HG02571 (cell line): ENCODE measurements around the gene AIPL1.

Source experiments
- ATAC-seq: cut with Tn5 transposase; IDR thresholded peaks from one replicate; pipeline ENCODE4 v1.9.1; 2021; ENCODE audit warnings: mild to moderate bottlenecking, moderate library complexity; ENCODE audit not compliant: unreplicated experiment

AIPL1 gene

DNA sequence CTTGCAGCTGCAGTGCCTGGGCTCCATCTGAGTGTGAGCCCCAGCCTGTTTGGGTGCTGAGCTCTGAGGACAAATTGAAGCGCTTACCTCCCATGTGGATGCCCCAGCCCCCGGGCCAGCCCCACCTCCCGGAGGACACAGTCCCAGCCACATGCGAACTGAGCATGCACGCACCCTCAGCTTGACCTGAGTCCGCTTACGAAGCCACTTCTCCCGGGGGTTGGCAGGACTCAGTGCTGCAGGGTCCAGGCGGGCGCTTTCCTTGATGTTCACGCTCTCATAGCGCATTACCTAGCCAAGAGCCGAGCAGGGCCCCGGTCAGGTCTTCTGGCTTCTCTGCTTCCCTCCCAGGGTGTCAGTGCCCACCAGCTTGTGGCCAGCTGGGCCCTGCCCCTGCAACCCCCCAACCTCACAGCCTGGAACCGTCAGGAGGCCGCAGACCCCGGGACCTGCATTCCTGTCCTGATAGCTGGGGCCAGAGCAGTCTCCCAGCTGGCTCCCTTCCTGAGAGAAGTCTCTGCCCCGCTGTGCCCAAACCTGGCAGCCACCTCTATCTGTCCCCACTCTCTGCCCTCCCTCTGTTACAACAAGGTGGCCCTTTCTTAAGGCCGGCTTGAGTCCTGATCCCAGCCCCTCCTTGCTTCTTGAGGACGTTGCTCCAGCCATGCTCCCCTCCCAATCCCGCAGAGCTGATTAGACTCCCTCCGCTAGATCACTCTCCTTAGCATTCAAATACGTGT, 33.3 kb upstream of the AIPL1 start:
- ATAC-seq: no peak

DNA sequence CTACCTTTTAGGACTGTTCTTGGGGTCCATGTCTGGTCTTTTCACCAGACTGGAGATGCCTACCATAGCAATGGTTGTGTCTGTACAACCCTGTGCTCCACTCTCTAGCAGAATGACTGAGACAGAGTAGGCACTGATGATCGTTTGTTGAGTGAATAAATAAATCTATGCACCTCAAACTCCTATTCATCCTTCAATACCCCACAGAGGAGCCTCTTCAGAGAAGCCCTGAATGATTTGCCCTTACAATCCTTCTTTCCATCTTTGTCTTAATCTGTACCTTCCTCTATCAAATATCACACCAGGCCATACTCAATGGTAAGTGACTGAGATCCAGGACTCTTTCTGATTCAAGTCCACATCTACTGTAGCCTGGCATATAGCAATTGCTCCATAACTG, 32.6 kb upstream of the AIPL1 start:
- no peak for ATAC-seq

DNA sequence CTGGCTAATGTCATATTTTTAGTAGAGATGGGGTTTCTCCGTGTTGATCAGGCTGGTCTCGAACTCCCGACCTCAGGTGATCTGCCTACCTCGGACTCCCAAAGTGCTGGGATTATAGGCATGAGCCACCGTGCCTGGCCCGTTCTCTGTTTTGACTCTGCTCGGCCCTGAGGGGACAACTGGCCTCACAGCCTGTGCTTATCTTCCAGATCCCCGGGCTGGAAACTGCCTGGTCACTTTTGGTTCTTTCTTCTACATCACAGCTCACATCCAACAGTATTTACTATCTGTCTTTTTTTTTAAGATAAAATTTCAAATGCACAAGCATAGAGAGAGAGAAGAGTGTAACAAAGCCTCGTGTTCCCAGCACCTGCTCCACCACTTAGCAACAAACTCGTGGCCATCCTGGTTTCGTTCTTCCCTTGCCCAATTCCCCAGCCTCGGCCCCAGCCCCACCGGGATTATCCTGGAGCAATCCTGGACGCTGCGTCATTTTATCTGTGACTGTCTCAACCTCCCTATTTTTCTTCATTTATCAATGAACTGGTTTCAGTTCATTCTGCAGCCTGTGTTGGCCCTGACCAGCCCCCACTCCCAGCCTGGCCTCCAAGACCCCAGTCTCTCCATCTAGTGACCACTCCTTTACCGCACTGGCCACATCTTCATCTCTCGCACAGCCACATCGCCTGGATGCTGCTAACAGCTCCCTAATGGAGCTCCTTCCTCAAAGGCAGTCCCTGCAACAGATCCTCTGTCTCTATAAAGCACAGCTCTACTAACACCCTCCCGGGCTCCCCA, 30.5 kb upstream of the AIPL1 start:
- ATAC-seq: no peak

DNA sequence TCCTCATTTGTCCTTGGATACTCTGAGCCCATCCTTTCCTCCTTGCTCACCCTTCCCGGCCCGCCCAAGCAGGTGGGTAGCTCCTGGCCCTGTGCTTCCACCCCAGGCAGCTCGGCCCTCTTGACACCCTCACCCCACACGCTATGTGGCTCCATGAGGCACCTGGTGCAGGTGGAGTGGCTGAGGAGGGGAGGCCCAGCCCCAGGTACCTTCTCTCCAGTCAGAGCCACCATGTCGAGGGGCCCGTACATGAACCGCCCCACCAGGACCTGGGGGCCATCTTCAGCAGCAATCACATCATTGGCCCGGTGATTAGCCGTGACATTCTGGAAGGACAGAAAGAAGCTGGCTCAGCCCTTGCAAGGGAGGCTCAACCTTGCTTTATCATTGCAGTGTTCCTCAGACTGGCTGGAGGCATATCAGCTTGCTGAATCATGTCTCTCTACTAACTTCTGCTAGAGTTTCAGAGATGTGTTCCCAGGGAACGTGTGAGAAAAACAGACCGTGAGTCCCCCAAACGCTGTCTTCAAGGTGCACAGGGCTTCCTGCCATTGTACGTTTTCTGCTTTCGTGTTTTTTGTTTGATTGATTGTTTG, 29.6 kb upstream of the AIPL1 start:
- no peak for ATAC-seq

DNA sequence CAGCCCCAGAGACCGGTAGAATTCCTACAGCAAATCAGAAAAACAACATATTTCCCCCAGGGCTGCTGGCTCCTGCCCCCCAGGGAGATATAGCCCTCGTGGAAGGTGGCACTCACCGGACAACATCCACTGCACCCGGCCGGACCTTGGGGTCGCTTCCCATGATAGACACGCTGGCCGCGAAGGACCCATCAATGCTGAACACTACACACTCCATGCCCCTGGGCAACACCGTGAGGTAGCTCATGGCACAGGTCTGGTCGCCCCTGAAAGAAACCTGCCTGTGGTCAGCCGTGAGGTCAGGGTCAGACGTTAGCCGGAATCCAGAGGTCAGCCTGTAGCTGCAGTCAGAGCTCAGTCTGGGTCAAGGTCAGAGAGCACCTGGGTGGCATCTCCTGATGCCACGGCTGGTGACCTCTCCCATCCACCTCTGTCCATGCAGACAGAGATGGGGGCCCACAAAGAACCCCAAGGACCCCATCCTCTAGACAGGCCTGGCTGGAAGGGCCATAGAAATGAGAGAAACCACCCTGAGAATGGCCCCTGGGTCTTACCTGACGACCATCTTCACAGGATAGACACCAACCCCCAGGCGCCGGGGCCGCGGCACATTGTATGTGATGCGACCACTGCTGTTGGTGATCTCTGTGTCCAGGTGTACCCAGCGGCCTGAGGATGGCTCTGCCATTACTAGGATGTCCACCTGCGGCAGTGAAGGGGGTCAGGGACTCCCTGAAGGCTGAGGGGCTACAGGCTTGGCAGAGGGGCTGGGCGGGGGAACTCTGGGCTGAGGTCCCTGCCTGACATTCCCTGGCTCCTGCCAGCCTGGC, 28.9 kb upstream of the AIPL1 start:
- no peak for ATAC-seq

DNA sequence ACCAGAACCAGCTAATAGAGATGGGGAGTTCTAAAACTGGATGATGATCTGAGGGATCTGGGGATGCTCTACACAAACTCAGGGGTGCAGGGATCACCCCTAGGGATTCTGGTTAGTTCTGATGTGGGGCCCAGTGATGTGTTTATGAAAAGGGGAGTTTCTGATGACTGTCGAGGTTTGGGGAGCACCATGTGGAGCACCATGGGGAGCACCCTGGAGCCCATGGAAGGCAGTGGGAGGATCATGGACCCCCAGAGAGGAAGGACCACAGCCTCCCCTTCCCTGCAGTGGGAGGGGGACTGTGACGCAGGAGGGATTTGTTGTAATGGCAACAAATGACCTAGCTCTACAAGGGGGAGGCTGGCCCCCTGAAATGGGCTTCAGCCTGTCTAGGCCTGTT, 27.8 kb upstream of the AIPL1 start:
- ATAC-seq: no peak

DNA sequence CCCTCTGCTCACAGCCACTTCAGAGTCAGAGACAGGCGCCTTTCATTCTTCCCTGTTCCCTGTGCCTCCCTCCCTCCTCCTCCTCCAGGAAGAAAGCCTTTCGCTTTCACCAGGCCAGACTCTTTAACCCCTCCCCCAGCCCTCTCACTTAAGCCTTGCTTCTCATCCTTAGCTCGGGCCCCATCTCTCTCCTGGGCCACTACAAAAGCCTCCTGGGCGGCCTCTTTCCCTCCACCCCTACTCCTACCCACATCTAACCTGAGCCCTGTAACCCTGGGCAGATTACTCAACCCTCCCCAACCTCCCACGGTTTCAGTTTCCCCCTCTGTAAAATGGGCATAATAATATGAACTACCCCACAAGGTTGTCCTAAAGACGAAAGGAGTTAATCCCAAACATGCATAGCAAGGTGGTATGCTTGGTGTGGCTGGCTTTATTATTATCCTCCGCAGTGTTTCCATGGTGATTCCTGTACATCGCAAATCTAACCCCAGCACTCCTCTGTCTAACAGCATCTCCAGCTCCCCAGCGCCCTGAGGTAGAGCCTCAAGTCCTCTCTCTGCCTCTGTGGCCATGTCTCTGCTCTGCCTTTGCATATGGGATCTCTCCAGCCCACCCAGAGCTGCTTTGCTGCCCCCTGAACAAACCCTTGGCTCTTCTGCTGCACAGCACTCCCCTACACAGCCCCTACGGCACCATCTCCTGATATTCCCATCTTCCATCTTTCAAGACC, 27.0 kb upstream of the AIPL1 start:
- ATAC-seq: no peak

DNA sequence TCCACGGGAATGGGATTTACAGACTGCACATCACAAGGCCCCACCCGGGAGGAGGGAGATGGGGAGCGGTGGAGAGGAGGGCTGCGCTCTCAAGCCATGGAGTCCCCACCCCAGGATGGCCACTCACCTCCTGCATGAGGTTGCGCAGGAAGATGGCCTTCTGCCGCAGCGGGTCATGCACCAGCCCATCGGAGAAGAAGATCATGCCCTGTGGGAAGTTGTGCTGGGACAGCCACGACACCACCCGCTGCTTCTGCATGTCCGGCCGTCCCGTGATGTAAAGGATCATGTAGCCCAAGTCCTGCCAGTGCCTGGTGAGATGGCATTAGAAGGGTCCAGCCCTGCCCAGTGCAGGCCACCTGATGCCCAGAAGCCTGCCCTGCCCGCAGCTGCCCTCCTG, 26.3 kb upstream of the AIPL1 start:
- no peak for ATAC-seq

DNA sequence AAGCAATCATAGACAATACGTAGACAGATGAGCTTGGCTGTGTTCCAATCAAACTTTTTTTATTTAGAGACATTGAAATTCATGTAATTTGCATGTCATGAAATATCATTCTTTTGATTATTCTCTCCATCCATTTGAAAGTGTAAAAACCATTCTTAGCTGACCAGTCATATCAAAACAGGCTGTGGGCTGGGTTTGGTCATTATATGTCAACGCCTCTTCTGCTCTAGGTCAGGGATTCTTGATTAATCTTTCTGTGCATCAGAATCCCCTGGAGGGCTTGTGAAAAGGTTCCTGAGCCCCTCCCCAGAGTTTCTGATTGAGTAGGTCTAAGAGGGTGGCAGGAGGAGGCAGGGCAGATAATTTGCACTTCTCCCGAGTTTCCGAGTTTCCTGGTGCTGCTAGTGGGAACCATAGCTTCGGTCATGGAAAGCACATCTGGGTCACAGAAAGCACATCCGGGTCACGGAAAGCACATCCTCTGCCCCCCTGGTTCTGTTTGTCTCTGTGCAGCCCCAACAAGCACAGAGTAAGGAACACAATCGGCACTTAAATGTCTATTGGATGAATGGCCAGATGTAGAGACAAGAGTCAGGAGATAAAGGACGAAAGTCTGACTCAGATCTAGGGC, 25.7 kb upstream of the AIPL1 start:
- ATAC-seq: no peak

DNA sequence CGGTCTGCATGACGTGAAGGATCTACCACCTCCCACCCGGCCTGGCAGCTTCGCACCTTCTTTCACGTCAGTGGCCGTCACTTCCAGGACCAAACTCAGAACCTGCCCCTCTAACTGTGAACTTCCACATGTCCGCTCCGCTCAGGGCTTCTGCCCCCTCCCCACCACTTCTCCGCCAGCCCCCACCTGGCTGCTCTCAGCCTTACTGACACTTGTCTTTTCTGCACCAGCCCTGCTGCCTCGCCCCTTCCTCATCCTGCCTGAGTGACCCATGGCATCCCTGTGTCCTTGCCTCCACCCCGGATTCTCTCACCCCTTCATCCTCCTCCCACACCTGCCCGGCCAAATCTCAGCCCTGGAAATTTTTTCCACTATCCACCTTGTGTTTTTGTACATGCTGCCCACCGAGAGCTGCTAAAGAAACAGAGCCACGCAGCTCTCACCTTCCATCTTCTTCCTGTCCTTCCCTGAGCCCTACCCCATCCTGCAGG, 23.6 kb upstream of the AIPL1 start:
- no peak for ATAC-seq

DNA sequence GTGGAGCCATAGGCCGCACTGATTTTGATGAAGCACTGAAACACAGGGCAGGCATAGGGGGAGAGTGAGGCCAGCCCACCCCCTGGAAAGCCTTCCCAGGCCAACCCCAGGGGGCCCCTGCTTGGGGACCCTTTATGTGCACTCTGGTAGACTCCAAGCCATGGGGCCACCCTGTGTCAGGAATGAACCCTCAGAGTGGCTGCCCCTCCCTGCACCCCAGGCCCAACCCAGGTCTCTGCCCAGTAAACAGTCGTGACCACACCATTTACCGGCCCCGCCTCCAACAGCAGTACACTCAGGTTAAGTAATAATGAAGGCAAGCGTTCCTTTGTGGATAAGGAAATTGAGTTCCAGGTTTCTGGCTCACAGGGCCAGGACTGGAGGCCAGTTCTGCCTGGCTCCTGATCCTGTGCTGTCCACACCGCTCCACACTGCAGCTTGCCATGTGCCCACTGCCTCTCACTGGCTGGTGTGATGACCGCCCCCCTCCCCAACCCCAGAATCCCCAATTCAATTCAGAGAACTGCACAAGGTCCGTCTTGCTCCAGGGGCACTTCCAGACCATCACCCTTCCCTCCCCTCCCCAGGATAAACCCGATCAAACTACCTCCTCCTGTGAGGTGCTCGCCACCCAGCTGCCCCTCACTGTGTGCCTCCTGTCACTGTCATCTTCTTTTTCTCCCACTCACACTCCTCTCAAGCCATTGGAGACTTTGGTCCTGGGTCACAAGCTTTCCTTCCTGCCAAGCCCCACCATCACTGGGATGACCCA, 23.0 kb upstream of the AIPL1 start:
- no peak for ATAC-seq

DNA sequence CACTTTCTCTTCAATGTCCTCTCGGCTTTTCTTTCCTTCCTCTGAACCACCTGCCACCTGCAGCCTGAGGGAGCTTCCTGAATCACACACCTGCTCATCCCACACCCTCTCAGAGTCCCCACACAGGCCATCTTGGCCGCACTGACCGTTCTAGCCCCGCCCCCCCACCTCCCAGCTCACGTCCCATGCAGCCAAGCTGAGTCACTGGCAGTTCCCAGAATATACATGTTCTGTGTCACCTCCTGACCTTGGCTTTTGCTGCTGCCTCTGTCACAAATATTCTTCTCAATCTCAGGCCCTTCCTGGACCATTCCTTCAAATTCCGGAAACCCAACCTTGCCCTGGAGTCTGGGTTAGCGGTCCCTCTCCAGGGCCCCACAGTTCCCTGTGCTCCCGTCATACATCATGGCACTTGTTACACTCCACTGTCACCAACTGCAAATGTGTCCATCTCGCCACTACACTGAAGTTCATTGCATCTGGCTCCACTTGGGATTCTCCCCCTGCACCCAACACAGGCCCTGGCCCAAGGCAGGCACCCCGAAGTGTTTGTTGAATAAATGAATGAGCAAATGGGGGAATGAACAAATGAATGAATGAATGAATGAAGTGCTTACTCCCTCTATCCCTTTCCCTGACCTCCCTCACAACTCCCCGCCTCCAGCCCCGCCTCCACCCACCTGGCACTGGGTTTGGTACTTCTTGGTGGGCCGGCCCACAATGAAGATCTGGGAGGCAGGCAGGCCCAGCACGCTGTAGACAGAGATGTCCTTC, 22.2 kb upstream of the AIPL1 start:
- no peak for ATAC-seq

DNA sequence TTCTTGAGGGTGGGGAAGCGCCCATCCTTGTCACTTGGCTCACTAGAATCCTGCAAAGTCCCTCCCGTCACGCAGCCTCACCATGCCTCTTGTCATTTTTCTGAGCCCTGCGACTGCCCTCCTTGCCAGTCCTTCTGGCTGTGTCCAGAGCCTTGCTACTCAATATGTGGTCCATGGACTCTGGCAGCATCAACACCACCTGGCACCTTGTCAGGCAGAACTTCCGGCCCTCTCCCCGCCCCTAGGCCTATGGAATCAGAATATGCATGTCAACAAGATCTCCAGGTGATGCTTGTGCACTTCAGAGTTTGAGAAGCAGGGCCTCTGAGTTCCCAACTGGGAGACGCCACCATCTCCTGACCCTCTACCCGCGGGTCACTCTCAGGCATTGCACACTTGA, 21.4 kb upstream of the AIPL1 start:
- ATAC-seq: no peak

DNA sequence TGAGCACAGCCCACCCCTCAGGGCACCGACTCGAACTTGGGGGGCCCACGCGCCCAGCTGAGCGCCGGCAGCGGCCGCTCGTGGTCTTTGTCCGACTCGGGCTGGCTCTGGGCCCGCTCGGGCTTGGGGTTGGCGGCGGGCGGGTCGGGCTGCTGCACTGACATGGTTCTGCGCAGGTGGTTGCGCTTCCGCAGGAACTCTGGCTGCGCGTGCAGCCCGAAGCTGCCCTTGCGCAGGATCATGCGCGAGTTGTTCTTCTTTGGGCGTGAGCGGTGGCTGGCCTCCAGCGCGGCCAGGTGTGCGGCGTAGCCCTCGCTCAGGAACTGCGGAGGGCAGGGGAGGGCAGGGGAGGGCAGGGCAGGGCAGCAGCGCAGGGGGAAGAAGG, 20.4 kb upstream of the AIPL1 start:
- ATAC-seq: no peak

DNA sequence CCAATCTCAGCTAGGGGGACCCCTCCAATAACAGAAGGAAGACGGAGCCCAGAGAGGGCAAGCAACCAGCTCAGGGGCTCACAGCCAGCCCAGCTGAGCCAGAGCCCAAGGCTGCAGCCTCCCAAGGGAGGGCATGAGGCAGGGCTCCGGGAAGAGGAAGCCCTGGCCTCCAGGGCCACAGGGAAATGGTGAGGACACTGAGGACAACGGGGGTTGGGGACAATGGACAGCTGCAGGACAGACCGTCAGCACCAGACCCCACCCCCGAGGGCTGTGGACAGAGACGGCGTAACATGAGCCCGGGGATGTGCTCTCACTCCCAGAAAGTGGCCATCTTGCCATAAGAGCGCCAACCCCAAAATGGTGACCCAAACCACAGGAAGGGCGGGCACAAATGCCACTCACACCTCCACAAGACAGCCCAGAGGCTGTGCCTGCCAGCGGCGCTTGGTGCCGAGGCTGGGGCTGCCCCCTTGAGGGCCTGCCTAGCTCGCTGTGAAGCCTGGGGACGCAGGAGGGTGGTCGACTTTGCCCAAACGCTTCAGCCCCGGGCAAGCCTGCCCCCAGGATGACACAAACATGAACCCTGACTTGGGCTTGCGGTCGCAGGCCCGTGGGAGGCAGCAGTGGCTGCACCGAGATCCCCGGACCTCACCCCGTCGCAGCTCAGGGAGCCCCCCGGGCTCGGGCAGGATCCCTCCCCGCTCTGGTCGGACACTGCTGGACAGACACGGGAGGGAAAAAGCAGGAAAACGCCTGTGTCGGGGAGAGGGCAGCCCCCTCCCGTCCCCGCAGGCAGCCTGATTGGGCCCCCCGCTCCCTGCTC, 19.8 kb upstream of the AIPL1 start:
- ATAC-seq: no peak

DNA sequence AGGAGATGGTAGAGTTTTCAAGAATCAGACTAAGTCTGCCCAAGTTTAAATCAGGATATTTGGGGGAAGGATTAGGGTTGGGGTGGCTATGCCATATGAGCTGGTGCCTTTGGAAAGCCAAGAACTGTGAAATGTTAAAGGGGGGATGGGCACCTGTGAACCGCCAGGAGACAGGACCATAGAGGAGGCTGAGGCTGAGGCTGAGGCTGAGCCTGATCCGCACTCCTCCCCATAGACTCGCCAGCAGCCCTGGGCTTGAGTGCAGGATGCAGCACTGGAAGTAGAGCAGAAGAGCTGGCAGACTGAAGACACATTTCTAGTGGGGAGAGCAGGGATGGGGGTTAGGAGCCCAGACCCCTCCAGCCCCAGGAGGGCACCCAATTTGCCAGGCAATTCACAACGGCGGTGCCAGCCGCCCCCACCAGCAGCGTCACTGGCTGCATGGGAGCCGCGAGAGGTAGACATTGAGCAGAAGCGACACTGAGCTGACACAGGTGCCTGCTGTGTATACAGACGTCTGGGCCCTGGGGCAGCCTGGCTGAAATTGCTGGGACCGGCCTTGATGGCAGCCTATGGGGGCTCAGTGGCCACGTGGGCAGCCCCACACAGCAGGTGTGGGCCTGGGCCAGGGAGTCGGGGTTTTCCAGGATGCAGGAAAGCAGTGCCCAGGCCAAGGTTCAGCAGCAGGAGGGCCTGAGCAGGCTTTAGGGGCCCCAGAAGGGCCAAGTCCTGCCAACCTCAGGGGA, 18.5 kb upstream of the AIPL1 start:
- no peak for ATAC-seq
